HFF-Myc (cell line): Measurements from ENCODE around the gene NFATC2.

Source experiments
- DNase-seq: peaks from one replicate; pipeline ENCODE4 v3.0.0-alpha.2; 2011; ENCODE audit warnings: low read depth; ENCODE audit errors: extremely low read depth
- H3K4me3 ChIP-seq: replicated peaks from 2 replicates; pipeline ENCODE4 v1.5.1; 2011; ENCODE audit warnings: low read depth, mild to moderate bottlenecking, control low read depth, low read length
- TF ChIP-seq, protein P1 (sequence below): IDR thresholded peaks from 2 replicates; pipeline ENCODE4 v1.5.1; 2012; ENCODE audit warnings: mild to moderate bottlenecking, low read depth, low read length, control low read depth; ENCODE audit errors: missing control alignments

NFATC2 gene

DNA sequence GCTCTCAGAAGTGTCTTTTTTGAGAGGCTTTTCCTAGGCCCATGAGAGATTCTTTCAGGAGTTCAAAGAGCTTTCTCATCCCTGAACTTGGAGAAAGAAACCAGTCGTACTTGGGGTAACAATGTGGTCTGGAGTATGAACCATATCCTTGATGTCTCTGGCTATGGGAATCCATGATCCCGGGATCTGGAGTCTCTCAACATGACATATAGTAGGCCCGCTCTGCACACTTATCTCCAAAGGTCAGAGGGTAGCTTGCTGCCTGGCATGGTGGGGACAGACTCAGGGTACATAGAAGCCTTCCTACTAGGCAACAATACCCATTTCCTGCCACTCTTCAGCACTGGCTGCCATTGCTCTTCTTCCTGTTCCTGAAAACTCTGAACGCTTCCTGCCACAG is 42.2 kb upstream of the NFATC2 start:
- TF ChIP-seq, protein P1, sequence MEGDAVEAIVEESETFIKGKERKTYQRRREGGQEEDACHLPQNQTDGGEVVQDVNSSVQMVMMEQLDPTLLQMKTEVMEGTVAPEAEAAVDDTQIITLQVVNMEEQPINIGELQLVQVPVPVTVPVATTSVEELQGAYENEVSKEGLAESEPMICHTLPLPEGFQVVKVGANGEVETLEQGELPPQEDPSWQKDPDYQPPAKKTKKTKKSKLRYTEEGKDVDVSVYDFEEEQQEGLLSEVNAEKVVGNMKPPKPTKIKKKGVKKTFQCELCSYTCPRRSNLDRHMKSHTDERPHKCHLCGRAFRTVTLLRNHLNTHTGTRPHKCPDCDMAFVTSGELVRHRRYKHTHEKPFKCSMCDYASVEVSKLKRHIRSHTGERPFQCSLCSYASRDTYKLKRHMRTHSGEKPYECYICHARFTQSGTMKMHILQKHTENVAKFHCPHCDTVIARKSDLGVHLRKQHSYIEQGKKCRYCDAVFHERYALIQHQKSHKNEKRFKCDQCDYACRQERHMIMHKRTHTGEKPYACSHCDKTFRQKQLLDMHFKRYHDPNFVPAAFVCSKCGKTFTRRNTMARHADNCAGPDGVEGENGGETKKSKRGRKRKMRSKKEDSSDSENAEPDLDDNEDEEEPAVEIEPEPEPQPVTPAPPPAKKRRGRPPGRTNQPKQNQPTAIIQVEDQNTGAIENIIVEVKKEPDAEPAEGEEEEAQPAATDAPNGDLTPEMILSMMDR = no peak
- no peak for DNase-seq
- H3K4me3 ChIP-seq = no peak overlapping the region

DNA sequence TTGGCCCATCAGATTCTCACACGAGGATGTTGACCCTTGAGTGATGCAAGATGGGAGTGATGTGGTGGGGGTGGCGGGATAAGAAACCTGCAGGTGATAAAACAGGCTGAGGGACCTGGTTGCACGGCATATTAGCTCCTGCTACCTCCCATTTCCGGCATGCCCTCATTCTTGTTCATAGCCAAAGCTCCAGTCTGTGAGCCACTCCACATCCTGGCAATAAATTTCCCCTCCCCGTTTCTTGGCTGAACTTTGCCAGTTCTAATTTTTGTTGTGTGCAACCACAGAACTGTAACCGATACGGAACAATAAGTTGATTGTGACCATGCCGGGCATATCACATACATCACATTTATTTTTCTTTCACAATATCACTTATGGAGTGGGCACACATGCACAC is 41.6 kb upstream of the NFATC2 start:
- TF ChIP-seq, protein P1 = no peak
- H3K4me3 ChIP-seq = no peak overlapping the region
- DNase-seq = no peak

DNA sequence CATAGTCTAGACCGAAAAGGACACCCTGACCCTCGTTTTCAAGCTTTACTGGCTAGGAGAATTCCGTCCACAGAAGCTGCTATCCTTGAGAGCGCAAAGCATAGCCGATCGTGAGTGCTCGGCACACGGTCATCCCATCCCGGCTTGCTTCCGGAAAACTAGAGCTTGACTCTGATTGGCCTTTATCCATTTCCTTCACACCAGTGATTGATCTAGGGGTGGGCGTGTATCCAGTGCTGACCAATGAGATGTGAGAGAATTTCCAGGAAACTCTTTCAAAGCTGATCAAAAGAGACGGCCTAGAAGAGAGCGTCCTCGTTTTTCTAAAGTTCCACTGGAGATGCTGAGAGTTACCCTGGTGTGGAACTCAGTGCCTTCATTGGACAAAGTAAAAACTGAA is 41.0 kb upstream of the NFATC2 start:
- TF ChIP-seq, protein P1 = no peak
- no peak for DNase-seq
- no peak overlapping the region for H3K4me3 ChIP-seq

DNA sequence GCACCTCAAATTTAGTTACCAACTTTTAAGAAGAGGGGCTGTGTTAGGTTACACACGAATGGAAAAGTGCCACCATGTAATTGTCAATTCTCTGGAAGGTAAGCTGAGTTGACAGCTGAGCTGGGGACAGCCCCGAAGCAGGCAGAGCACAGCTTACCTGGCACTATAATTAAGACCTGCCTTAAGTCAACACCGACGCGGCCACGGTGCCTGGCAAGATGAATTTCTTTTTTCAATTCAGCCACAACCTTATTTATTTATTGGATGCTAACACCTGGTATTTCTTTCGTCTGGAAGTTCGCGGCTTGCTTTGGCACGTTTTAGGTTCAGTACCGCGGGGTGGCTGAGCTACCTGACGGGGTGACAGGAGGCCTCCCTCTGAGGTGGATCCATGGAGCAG is 40.6 kb upstream of the NFATC2 start:
- H3K4me3 ChIP-seq = no peak overlapping the region
- no peak for DNase-seq
- TF ChIP-seq, protein P1 = no peak

DNA sequence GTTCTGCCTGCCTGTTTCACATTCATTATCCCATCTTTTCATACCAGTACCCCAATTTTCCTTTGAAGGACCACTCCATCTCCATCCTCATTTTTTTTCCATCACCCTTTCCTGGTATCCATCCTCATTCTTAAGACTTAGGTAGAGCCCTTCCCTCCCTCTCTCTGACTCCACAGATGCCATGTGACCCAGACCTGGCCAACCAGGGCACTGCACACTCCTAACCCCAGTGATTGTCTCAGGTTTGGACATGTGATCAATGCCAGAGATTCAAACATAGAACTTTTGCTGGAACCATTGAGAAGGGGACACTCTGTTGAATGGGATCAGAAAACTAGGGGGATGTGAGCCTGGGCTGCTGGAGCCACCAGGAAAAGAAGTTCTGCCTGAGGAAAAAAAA is 39.1 kb upstream of the NFATC2 start:
- TF ChIP-seq, protein P1 = no peak
- DNase-seq = no peak

DNA sequence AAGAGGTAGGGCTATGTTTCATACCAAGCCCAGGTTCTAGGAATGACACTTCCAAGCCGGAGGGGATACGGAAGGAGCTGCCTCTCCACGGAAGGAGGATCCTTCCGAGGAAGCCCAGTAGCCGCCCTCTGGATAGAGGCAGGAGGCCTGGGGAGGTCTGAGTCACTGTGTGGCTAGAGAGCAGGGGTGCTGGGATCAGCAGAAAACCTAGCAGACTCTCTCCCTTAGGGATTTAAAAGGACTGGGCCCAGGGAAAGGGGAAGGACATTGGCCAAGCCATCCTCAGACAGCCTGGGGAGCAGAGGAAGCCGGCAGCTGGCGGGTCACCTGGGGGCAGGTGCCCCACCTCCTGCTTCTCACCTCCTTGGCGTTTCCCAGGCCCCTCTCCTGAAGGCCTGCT is 36.6 kb upstream of the NFATC2 start:
- TF ChIP-seq, protein P1 = no peak
- H3K4me3 ChIP-seq = no peak overlapping the region
- DNase-seq = no peak

More for the DNA sequence above, 39.1 kb upstream of the NFATC2 start:
- no peak overlapping the region for H3K4me3 ChIP-seq

DNA sequence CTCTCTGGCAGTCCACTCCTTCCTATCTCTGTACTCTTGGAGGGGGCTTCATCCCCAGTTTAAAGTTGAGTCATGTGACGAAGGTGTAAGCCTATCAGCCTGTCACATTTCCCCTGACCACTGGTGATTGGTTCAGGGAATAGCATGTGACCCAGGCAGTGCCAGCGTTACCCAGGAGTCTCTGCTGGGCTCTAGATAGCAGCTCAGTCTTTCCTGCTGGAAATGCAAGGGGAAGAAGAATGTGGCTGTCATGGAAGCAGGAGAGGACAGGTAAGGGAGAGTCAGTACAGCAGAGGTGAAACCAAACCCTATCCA is 35.6 kb upstream of the NFATC2 start:
- no peak overlapping the region for H3K4me3 ChIP-seq
- TF ChIP-seq, protein P1 = no peak
- no peak for DNase-seq
